NCI-H146 treated with DMSO at 0.1 percent for 48 hours (cell line): ENCODE results near the gene INPP5D.
"Not testable (repeated sequence)": the region's sequence is repeated elsewhere in the genome, so short reads cannot be mapped to it uniquely, and the experiment has no call there.

Experiments
- DNase-seq: peaks from one replicate; lab custom pipeline; 2025; ENCODE audit not compliant: unreplicated experiment; lab: John Stamatoyannopoulos, UW

INPP5D gene

DNA sequence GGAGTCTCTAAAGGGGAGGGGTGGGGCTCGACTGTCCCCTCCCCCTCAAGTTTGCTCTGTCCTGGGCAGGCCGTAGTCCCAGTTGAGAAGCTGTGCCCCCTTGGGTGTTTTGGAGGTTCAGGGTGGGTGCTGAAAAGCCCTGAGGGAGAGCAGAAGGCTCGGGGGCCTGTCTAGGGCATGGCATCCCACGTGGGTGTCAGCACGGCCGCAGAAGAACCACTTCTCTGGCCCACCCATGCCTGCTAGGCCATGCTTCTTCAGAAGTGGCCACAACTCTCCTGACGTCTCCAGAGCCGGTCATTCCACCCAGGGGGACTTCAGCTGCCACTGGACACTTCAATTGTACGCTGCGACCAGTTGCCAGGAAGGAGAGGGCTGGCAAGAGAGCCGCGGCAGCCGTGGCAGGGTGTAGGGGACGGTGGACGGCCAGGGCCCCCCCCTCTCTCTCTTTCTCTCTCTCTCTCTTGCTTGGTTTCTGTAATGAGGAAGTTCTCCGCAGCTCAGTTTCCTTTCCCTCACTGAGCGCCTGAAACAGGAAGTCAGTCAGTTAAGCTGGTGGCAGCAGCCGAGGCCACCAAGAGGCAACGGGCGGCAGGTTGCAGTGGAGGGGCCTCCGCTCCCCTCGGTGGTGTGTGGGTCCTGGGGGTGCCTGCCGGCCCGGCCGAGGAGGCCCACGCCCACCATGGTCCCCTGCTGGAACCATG, at the start of gene INPP5D:
Gene INPP5D, plus strand, starts transcription at position 546 of the 704 bp plus-strand sequence. Its CDS starts 137 bp downstream, at position 683.
- DNase-seq, result no peak

DNA sequence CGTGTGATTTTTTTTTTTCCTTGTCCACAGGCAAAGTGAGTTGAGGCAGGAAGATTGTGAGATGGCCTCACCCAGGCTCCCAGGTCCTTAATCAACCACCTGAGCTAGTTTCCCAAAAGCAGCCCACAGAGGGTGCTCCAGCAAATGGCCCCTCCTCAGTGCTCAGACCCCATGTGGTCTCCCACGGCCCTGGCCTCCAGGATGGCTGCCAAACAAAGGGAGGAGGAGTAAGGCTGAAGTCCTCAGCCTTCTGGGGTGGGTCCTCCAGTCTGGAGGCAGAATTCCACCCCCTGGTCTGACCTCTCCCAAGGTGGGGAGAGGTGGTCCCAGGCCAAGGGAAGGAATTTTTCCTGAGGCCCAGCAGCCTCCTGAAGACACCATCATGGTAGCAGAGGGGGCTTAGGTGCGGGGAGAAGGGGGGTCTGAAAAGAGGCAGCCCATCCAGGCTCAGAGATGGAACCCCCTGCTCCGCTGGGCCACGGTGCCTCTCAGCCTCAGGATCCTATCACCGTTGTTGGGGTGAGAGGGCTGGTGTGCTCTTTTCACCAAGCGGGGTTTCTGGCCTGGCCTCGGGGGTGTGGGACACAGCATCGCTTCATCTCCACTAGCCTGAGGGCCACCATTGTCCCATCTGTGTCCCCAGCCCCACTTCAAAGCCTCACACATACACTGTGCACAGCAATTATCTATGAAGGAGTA, 49.4 kb upstream of the INPP5D start:
- no peak for DNase-seq

DNA sequence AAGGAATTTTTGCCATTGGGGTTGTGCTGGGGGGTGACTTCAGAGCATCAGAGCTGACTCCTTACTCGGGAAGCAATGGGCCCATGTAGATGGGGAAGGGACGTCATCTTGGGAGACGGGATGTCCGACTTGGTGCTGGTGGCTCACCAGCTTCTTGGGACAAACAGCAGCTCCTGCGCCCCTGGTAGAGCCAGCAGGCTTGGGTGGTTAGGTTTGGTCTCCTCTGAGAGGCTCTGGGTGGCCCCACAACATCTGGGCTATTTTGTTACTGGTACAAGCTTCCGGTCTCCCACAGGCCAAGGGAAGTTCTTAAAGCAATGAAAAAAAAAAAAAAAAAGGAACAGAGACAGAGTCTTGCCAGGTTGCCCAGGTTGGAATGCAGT, 48.9 kb upstream of the INPP5D start:
- no peak for DNase-seq

DNA sequence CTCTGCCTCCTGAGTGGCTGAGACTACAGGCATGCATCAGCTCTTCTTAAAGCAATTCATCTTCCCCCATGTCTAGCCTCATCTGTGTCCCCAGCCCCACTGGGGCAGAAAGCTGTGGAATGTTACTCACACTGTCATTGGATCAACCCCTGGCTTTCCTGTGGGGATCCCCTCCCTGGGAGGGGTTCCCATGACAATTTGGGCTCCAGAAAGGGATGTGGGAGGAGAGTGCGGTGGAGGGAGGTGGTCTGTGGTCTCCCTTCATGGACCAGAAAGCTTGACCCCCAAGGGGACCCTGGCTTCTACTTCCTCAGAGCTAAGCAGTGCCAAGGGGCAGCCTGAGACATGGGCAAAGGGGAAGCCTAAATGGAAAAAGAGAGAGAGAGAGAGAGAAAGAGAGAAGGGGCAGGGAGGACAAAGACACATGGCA, 48.4 kb upstream of the INPP5D start:
- no peak for DNase-seq

DNA sequence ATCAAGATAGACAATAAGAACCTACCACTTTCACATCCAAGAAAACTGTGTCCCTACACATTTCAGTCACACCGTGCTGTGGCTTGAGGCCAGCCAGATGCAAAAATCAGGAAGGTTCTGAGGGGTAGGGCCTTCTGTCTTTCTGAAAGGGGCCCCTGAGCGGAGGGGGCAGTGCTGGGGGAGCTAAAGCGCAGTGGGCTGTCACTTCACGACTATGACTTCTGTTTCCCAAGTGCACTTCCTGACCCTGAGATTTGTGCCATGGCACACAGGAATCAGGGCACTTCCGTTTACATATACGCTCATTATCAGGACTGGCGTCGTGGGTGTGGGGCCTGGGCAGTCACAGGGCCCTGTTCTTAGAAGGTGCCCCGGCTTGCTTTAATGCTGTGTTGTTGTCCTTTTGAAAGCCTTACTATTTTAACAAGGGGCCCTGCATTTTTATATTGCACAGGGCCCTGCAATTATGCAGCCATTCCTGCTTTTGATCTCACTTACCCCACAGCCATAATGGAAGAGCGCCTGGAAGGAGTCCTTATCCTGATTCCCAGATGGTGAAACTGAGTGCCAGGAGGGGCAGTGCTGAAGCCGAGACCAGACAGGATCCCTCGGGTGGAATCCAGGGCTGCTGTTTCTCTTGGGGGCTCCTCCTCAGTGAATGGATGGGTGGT, 47.7 kb upstream of the INPP5D start:
- no peak for DNase-seq

DNA sequence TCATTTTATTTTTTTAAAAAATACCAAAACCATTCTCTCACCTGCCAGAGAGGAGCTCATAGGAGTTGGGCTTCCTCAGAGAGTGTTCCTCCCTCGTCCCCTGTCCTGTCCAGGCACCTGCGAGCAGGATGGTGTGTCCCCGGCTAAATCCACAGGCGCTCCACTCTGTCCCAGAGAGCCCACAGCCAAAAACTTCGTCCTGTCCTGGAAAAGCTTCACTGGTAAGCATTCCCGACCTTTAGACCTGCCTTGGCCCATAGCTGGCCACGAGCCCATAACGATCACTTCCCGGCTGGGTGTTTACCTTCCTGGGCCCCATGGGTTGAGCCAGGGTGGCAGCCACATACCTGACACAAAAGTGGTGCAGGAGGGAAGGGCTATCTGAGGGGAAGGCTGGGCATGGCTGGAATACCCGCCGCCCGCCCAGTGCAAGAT, 47.1 kb upstream of the INPP5D start, which contains the start of gene NGEF:
Gene NGEF, minus strand, starts transcription at position 230 of the 435 bp plus-strand sequence. CDS start 38,366 bp downstream, outside the sequence.
- no peak for DNase-seq

DNA sequence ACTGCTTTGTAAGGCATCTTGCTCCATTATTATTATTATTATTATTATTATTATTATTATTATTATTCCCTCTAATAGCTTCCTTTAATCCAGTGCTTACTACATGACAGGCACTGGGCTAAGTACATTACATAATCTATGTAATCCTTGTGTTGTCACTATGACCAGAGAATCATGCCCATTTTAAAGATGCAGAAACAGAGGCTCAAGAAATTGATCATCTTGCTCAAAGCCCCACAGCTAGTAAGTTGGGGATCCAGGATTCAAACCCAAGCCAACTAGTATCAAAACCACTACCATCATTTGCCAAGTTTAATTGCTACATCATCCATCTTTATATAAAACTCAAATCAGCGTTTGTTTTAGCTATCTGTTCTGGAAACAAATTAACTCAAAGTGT, 46.5 kb upstream of the INPP5D start:
- no peak for DNase-seq

DNA sequence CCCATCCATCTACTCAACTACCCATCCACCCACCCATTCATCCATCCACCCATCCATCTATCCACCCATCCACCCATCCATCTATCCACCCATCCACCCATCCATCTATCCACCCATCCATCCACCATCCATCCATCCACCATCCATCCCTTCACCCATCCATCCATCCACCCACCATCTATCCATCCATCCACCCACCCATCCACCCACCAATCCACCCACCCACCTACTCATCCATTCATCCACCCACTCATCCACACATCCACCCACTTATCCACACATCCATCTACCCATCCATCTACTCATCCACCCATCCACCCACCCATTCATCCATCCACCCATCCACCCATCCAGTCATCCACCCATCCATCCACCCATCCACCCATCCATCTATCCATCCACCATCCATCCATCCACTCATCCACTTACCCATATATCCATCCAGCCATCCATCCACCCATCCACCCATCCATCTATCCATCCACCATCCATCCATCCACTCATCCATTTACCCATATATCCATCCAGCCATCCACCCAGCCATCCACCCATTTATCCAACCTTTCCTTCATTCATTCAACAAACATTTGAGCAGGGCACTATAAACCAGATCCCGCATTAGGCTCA, 45.0 kb upstream of the INPP5D start:
- DNase-seq, result no peak

- DNase-seq, result no peak
Measured at GRCh38 chr2:233017947-233018346, 42.2 kb upstream of the INPP5D start.

DNA sequence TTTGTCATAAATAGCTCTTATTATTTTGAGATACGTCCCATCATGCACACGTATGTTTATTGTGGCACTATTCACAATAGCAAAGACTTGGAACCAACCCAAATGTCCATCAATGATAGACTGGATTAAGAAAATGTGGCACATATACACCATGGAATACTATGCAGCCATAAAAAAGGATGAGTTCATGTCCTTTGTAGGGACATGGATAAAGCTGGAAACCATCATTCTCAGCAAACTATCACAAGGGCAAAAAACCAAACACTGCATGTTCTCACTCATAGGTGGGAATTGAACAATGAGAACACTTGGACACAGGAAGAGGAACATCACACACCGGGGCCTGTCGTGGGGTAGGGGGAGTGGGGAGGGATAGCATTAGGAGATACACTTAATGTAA, 40.5 kb upstream of the INPP5D start:
- not testable (repeated sequence) for DNase-seq

- no peak for DNase-seq
Measured at GRCh38 chr2:233020454-233020853, 39.7 kb upstream of the INPP5D start.

DNA sequence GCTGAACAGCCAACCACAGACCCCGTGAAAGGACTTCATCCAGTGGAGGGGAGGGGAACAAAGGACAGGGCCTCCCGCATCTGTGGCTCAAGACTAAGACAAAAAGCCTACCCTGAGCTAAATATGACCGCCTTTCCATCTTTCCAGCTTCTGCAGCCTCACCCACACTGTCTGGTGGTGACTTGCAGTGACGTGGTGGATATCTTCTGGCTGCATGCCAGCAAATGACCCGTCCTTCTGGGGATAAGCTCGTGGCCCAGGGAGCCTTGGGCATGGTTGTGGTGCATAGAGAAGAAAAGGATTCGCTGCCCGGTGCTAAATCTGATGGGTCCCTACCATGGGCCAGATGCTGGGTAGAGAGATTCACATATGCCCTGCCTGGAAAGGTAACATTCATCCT, 38.4 kb upstream of the INPP5D start:
- no peak for DNase-seq

- DNase-seq, result no peak
Measured at GRCh38 chr2:233022561-233022960, 37.6 kb upstream of the INPP5D start.

DNA sequence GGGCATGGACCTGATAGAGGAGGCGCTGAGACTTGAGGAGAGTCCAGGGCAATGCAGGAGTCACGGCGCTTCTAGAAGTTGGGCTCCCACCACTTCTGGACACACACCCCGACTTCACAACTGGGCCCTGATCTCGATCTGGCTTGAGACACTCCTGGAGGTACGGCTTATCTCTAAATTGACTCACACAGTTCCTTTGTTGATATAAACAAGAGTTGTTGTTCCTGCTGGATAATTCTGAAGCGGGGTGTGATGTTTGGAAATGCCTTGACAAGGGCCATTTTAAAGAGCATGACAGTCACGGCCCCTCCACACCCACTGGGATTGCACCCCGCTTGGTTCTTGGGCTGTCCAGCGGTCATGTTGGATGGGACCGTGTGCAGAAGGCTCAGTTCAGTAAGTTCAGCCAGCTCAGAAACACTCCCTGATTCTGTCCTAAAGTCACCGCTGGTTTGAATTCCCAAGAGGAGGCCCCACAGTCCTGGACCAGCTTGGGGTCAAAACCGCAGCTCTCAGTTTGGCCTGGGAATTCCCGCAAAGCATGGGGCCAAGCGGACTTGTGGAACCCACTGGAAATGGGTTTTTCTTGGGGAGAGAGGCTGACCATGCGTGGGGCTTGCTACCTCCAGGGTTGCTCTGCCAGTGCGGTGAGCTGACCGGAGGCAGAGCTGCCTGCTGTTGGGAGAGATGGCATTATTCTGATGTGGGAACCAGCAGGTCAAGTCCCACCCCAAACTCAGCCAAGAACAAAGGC, 37.0 kb upstream of the INPP5D start:
- DNase-seq, result no peak

- no peak for DNase-seq
Measured at GRCh38 chr2:233023761-233024410, 36.3 kb upstream of the INPP5D start.

DNA sequence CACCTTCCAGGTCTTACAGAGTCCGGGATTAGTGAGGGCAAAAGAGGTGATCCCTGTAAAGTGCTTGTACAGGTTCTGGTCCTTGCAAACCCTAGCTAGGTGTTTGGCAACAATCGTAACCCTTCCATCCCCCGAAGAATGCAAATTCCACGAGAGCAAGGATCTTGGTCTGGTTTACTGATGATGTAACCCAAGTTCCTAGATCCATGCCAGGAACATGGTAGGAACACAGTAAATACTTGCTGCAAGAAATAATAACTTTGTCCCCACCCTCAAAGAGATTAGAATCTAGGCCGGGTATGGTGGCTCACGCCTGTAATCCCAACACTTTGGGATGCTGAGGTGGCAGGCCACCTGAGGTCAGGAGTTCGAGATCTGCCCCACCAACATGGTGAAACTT, 34.4 kb upstream of the INPP5D start:
- no peak for DNase-seq

GRCh38 chr2:233026198-233026813, 33.8 kb upstream of the INPP5D start:
- no peak for DNase-seq

GRCh38 chr2:233029321-233029720, 30.8 kb upstream of the INPP5D start:
- no peak for DNase-seq

- DNase-seq, result no peak
Measured at GRCh38 chr2:233031556-233032500, 28.3 kb upstream of the INPP5D start.
